HG03064 (cell line): ENCODE results near the gene ANKRD31.
"Not testable (repeated sequence)": the region's sequence is repeated elsewhere in the genome, so short reads cannot be mapped to it uniquely, and the experiment has no call there.

Experiments used
- ATAC-seq: cut with Tn5 transposase; IDR thresholded peaks from one replicate; pipeline ENCODE4 v1.9.1; 2021; ENCODE audit warnings: low read depth; ENCODE audit not compliant: unreplicated experiment

Gene ANKRD31

GRCh38 chr5:75226916-75227315 lies 9.8 kb downstream of the ANKRD31 start:
- ATAC-seq = no peak

GRCh38 chr5:75225506-75225905 lies 11.2 kb downstream of the ANKRD31 start:
- ATAC-seq = no peak

- ATAC-seq = not testable (repeated sequence)
Measured at GRCh38 chr5:75220787-75221186, 15.9 kb downstream of the ANKRD31 start.

GRCh38 chr5:75214928-75215327 lies 21.8 kb downstream of the ANKRD31 start:
- no peak for ATAC-seq

GRCh38 chr5:75214409-75214808 lies 22.3 kb downstream of the ANKRD31 start:
- ATAC-seq = no peak

- ATAC-seq = no peak
Measured at GRCh38 chr5:75203604-75204003, 33.1 kb downstream of the ANKRD31 start.

- no peak for ATAC-seq
Measured at GRCh38 chr5:75202935-75203334, 33.7 kb downstream of the ANKRD31 start.

- no peak for ATAC-seq
Measured at GRCh38 chr5:75200776-75201175, 35.9 kb downstream of the ANKRD31 start.

GRCh38 chr5:75199946-75200345 lies 36.7 kb downstream of the ANKRD31 start:
- no peak for ATAC-seq

GRCh38 chr5:75199071-75199470 lies 37.6 kb downstream of the ANKRD31 start:
- ATAC-seq = no peak

GRCh38 chr5:75197745-75198144 lies 38.9 kb downstream of the ANKRD31 start:
- ATAC-seq = no peak

- ATAC-seq = no peak
Measured at GRCh38 chr5:75192804-75193203, 43.9 kb downstream of the ANKRD31 start.

- ATAC-seq = no peak
Measured at GRCh38 chr5:75192264-75192663, 44.4 kb downstream of the ANKRD31 start.

- no peak for ATAC-seq
Measured at GRCh38 chr5:75190227-75190626, 46.5 kb downstream of the ANKRD31 start.

- ATAC-seq = no peak
Measured at GRCh38 chr5:75189353-75189752, 47.3 kb downstream of the ANKRD31 start.

GRCh38 chr5:75185763-75186162 lies 50.9 kb downstream of the ANKRD31 start:
- no peak for ATAC-seq

- not testable (repeated sequence) for ATAC-seq
Measured at GRCh38 chr5:75176009-75176408, 60.7 kb downstream of the ANKRD31 start.

GRCh38 chr5:75174872-75175271 lies 61.8 kb downstream of the ANKRD31 start:
- not testable (repeated sequence) for ATAC-seq

GRCh38 chr5:75169516-75169915 lies 67.2 kb downstream of the ANKRD31 start:
- ATAC-seq = no peak

GRCh38 chr5:75168026-75168735 lies 68.5 kb downstream of the ANKRD31 start:
- no peak for ATAC-seq

- ATAC-seq = no peak
Measured at GRCh38 chr5:75167345-75167744, 69.3 kb downstream of the ANKRD31 start.

- not testable (repeated sequence) for ATAC-seq
Measured at GRCh38 chr5:75161508-75161907, 75.2 kb downstream of the ANKRD31 start.

GRCh38 chr5:75156585-75156984 lies 80.1 kb downstream of the ANKRD31 start:
- no peak for ATAC-seq
